ENCODE measurements around the gene PMM2.
"Not testable (repeated sequence)": the region's sequence is repeated elsewhere in the genome, so short reads cannot be mapped to it uniquely, and the experiment has no call there.

The PMM2 gene

GRCh38 chr16:8818504-8819270 is 21.0 kb downstream of the PMM2 start:
- no peak for DNase-seq (ENCODE audit: low spot score)

GRCh38 chr16:8819411-8820034 is 21.9 kb downstream of the PMM2 start:
- DNase-seq (ENCODE audit: low spot score) = no peak

- no peak for DNase-seq (ENCODE audit: low spot score)
Measured at GRCh38 chr16:8822403-8822802, 24.8 kb downstream of the PMM2 start.

GRCh38 chr16:8826278-8826879 is 28.7 kb downstream of the PMM2 start:
- no peak for DNase-seq (ENCODE audit: low spot score)

GRCh38 chr16:8828541-8829165 is 31.0 kb downstream of the PMM2 start:
- no peak for DNase-seq (ENCODE audit: low spot score)

- DNase-seq (ENCODE audit: low spot score) = no peak
Measured at GRCh38 chr16:8831450-8831849, 33.8 kb downstream of the PMM2 start.

- DNase-seq (ENCODE audit: low spot score) = no peak
Measured at GRCh38 chr16:8831871-8832716, 34.5 kb downstream of the PMM2 start.

GRCh38 chr16:8832717-8833105 is 35.1 kb downstream of the PMM2 start:
- no peak for DNase-seq (ENCODE audit: low spot score)

- not testable (repeated sequence) for DNase-seq (ENCODE audit: low spot score)
Measured at GRCh38 chr16:8836797-8837196, 39.2 kb downstream of the PMM2 start.

GRCh38 chr16:8837594-8837993 is 40.0 kb downstream of the PMM2 start:
- DNase-seq (ENCODE audit: low spot score) = not testable (repeated sequence)

GRCh38 chr16:8842016-8842415 is 44.4 kb downstream of the PMM2 start:
- DNase-seq (ENCODE audit: low spot score) = not testable (repeated sequence)

GRCh38 chr16:8843296-8843695 is 45.7 kb downstream of the PMM2 start:
- DNase-seq (ENCODE audit: low spot score) = not testable (repeated sequence)

GRCh38 chr16:8845699-8846298 is 48.2 kb downstream of the PMM2 start:
- no peak for DNase-seq (ENCODE audit: low spot score)

- DNase-seq (ENCODE audit: low spot score) = no peak
Measured at GRCh38 chr16:8846401-8846932, 48.8 kb downstream of the PMM2 start.

GRCh38 chr16:8847145-8847544 is 49.5 kb downstream of the PMM2 start:
- no peak for DNase-seq (ENCODE audit: low spot score)

GRCh38 chr16:8847623-8848022 is 50.0 kb downstream of the PMM2 start:
- no peak for DNase-seq (ENCODE audit: low spot score)

- no peak for DNase-seq (ENCODE audit: low spot score)
Measured at GRCh38 chr16:8848231-8848938, 50.7 kb downstream of the PMM2 start.

- no peak for DNase-seq (ENCODE audit: low spot score)
Measured at GRCh38 chr16:8848939-8849391, 51.3 kb downstream of the PMM2 start.

GRCh38 chr16:8849411-8850011 is 51.9 kb downstream of the PMM2 start:
- no peak for DNase-seq (ENCODE audit: low spot score)

- DNase-seq (ENCODE audit: low spot score) = no peak
Measured at GRCh38 chr16:8850279-8850885, 52.7 kb downstream of the PMM2 start.

All from CD4-positive, alpha-beta T cell treated with Interleukin-15 for 4 hours (primary cell).